Measurements from ENCODE around the gene CCDC7.
"Not testable (repeated sequence)": the region's sequence is repeated elsewhere in the genome, so short reads cannot be mapped to it uniquely, and the experiment has no call there.

CCDC7 gene

GRCh38 chr10:32699683-32700082 is 253.7 kb downstream of the CCDC7 start:
- DNase-seq (ENCODE audit: low read depth, low spot score) = not testable (repeated sequence)

GRCh38 chr10:32713560-32713959 is 267.6 kb downstream of the CCDC7 start:
- no peak for DNase-seq (ENCODE audit: low read depth, low spot score)

GRCh38 chr10:32731527-32731926 is 285.6 kb downstream of the CCDC7 start:
- no peak for DNase-seq (ENCODE audit: low read depth, low spot score)

GRCh38 chr10:32738958-32739357 is 293.0 kb downstream of the CCDC7 start:
- no peak for DNase-seq (ENCODE audit: low read depth, low spot score)

- DNase-seq (ENCODE audit: low read depth, low spot score) = no peak
These were observed 298.4 kb downstream of the CCDC7 start for GRCh38 chr10:32744321-32744720.

GRCh38 chr10:32746869-32747268 is 300.9 kb downstream of the CCDC7 start:
- no peak for DNase-seq (ENCODE audit: low read depth, low spot score)

GRCh38 chr10:32751582-32751981 is 305.6 kb downstream of the CCDC7 start:
- no peak for DNase-seq (ENCODE audit: low read depth, low spot score)

- DNase-seq (ENCODE audit: low read depth, low spot score) = not testable (repeated sequence)
These were observed 309.0 kb downstream of the CCDC7 start for GRCh38 chr10:32754900-32755299.

- no peak for DNase-seq (ENCODE audit: low read depth, low spot score)
These were observed 325.3 kb downstream of the CCDC7 start for GRCh38 chr10:32771217-32771616.

GRCh38 chr10:32773105-32773504 is 327.2 kb downstream of the CCDC7 start:
- no peak for DNase-seq (ENCODE audit: low read depth, low spot score)

- no peak for DNase-seq (ENCODE audit: low read depth, low spot score)
These were observed 341.0 kb downstream of the CCDC7 start for GRCh38 chr10:32786968-32787367.

GRCh38 chr10:32787690-32788284 is 341.8 kb downstream of the CCDC7 start:
- no peak for DNase-seq (ENCODE audit: low read depth, low spot score)

GRCh38 chr10:32788359-32788758 is 342.4 kb downstream of the CCDC7 start:
- no peak for DNase-seq (ENCODE audit: low read depth, low spot score)

GRCh38 chr10:32790483-32790882 is 344.5 kb downstream of the CCDC7 start:
- DNase-seq (ENCODE audit: low read depth, low spot score) = no peak

GRCh38 chr10:32793033-32793432 is 347.1 kb downstream of the CCDC7 start:
- DNase-seq (ENCODE audit: low read depth, low spot score) = no peak

- no peak for DNase-seq (ENCODE audit: low read depth, low spot score)
These were observed 349.8 kb downstream of the CCDC7 start for GRCh38 chr10:32795598-32796183.

- DNase-seq (ENCODE audit: low read depth, low spot score) = not testable (repeated sequence)
These were observed 351.5 kb downstream of the CCDC7 start for GRCh38 chr10:32797393-32797792.

GRCh38 chr10:32846974-32847373 is 401.0 kb downstream of the CCDC7 start:
- DNase-seq (ENCODE audit: low read depth, low spot score) = no peak

- DNase-seq (ENCODE audit: low read depth, low spot score) = no peak
These were observed 405.4 kb downstream of the CCDC7 start for GRCh38 chr10:32851301-32851700.

- no peak for DNase-seq (ENCODE audit: low read depth, low spot score)
These were observed 408.5 kb downstream of the CCDC7 start for GRCh38 chr10:32854435-32854834.

- DNase-seq (ENCODE audit: low read depth, low spot score) = no peak
These were observed 419.2 kb downstream of the CCDC7 start for GRCh38 chr10:32865170-32865569.

GRCh38 chr10:32877915-32878314 is 432.0 kb downstream of the CCDC7 start:
- no peak for DNase-seq (ENCODE audit: low read depth, low spot score)

GRCh38 chr10:32878646-32879045 is 432.7 kb downstream of the CCDC7 start:
- no peak for DNase-seq (ENCODE audit: low read depth, low spot score)

GRCh38 chr10:32882076-32882475 is 436.1 kb downstream of the CCDC7 start:
- no peak for DNase-seq (ENCODE audit: low read depth, low spot score)
